Neutrophil (primary cell): ENCODE data around the gene ABCB8.

Source experiments
- H3K27ac ChIP-seq: fragments of 200-600 bp; sonication (generic); 2 replicates; pipeline ENCODE4 v1.5.1; 2016; ENCODE audit warnings: mild to moderate bottlenecking, moderate library complexity
- H3K27me3 ChIP-seq: fragments of 200-600 bp; sonication (generic); 2 replicates; pipeline ENCODE4 v1.6.0; 2016; ENCODE audit warnings: mild to moderate bottlenecking
- H3K36me3 ChIP-seq: fragments of 200-600 bp; sonication (generic); 2 replicates; pipeline ENCODE4 v1.5.1; 2017
- H3K4me1 ChIP-seq, 2 experiments: fragments of 200-600 bp in 1 of 2; sonication (generic) in 1 of 2; 1 replicate in 1 of 2; 2 replicates in 1 of 2; pipeline versions ENCODE4 v1.5.1 to v1.6.1; 2013 to 2016; ENCODE audit warnings: low read depth in 1 of 2, low read length in 1 of 2, mild to moderate bottlenecking in 1 of 2, moderate library complexity in 1 of 2; ENCODE audit not compliant: control insufficient read depth in 1 of 2, insufficient read depth in 1 of 2
- H3K4me3 ChIP-seq, 2 experiments: fragments of 200-600 bp in 1 of 2; sonication (generic) in 1 of 2; 1 replicate in 1 of 2; 2 replicates in 1 of 2; pipeline ENCODE4 v1.5.1; 2013 to 2016; ENCODE audit warnings: low read depth in 1 of 2, low read length in 1 of 2, mild to moderate bottlenecking in 1 of 2, moderate library complexity in 1 of 2
- H3K9me3 ChIP-seq: fragments of 200-600 bp; sonication (generic); 2 replicates; pipeline ENCODE4 v1.5.1; 2016
- CTCF ChIP-seq: fragments of 200-600 bp; sonication (generic); IDR thresholded peaks from 2 replicates; pipeline ENCODE4 v1.5.1; 2016; ENCODE audit warnings: antibody characterized with exemption

The ABCB8 gene

DNA sequence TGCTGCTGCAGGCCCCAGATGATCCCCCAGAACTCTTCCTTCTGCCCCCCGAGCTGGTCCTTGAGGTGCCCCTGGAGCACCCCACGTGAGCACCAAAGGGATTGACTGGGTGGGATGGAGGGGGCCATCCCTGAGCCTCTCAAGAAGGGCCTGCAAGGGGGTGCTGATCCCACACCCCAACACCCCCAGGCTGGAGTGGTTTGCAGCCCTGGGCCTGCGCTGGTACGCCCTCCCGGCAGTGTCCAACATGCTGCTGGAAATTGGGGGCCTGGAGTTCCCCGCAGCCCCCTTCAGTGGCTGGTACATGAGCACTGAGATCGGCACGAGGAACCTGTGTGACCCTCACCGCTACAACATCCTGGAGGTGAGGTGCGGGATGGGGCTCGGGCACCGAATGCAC lies 29.2 kb upstream of the ABCB8 start:
- no peak overlapping the region for H3K27ac ChIP-seq
- no peak for TF ChIP-seq CTCF
- no peaks in the 10 kb centered on the region for H3K9me3 ChIP-seq
- H3K27me3 ChIP-seq: peaks cover 74% of the 10 kb centered on the region
- no peaks in the 10 kb centered on the region for H3K4me1 ChIP-seq
- H3K36me3 ChIP-seq: no peaks in the 10 kb centered on the region
- H3K4me3 ChIP-seq: no peak overlapping the region

DNA sequence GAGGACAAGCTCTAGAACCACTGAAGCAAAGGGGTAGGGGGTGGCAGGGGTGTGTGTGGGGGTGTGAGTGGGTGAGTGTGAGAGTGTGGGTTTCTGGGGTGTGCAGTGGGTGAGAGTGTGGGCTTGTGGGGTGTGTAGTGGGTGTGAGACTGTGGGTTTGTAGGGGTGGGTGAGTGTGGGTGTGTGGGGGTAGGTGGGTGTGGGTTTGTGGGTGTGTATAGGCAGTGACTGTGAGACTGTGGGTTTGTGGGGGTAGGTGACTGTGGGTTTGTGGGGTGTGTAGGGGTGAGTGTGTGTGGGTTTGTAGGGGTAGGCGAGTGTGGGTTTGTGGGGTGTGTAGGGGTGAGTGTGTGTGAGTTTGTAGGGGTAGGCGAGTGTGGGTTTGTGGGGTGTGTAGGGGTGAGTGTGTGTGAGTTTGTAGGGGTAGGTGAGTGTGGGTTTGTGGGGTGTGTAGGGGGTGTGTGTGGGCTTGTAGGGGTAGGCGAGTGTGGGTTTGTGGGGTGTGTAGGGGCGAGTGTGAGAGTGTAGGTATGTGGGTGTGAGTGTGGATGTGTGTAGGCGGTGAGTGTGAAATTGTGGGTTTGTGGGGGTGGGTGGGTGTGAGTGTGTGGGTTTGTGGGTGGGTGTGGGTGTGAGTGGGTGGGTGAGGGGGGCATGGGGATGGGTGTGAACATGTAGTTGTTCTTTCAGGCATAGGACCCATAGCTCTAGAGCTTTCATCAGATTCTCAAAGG lies 28.6 kb upstream of the ABCB8 start:
- Histone ChIP-seq H3K9me3 (no peaks in the 10 kb centered on the region), H3K27me3 (peaks cover 75% of the 10 kb centered on the region), H3K4me1 (no peaks in the 10 kb centered on the region), H3K27ac (no peak overlapping the region), H3K4me3 (no peak overlapping the region), H3K36me3 (no peaks in the 10 kb centered on the region)
- no peak for TF ChIP-seq CTCF

DNA sequence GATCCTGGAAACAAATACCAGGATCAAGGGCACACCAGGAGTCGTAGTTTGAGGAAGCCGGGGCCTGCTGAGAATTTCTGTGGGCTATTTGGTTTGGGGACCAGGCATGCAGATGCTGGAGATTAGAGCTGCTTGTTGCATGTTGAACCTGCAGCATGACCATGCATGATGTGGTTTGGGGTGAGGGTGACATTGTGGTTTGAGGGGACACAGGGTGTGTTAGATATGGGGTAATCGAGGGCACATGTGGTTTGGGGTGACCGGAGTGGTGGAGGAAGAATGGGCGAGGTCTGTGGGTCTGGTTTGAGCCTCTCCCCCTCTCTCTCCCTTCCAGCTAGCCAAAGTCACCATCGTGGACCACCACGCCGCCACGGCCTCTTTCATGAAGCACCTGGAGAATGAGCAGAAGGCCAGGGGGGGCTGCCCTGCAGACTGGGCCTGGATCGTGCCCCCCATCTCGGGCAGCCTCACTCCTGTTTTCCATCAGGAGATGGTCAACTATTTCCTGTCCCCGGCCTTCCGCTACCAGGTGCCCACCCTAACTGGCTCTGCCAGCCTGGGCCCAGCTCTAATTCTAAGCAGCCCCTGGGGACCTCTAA lies 27.3 kb upstream of the ABCB8 start:
- H3K36me3 ChIP-seq: no peaks in the 10 kb centered on the region
- no peak for TF ChIP-seq CTCF
- H3K4me3 ChIP-seq: no peak overlapping the region
- H3K9me3 ChIP-seq: no peaks in the 10 kb centered on the region
- H3K27me3 ChIP-seq: peaks cover 73% of the 10 kb centered on the region
- no peak overlapping the region for H3K27ac ChIP-seq
- no peaks in the 10 kb centered on the region for H3K4me1 ChIP-seq

DNA sequence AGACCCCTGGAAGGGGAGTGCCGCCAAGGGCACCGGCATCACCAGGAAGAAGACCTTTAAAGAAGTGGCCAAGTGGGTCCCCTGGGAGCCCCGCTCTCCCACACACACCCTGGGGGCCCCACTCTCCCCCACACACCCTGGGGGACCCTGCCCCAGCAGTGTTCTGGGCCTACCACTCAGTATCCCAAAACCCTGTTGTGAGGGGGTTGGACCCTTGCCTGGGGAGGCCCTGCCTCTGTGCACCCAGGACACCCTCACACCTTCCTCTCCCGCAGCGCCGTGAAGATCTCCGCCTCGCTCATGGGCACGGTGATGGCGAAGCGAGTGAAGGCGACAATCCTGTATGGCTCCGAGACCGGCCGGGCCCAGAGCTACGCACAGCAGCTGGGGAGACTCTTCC lies 26.7 kb upstream of the ABCB8 start:
- Histone ChIP-seq H3K4me3 (no peak overlapping the region), H3K27ac (no peak overlapping the region), H3K9me3 (no peaks in the 10 kb centered on the region), H3K4me1 (no peaks in the 10 kb centered on the region), H3K27me3 (peaks cover 72% of the 10 kb centered on the region), H3K36me3 (no peaks in the 10 kb centered on the region)
- no peak for TF ChIP-seq CTCF

- Histone ChIP-seq H3K36me3 (no peaks in the 10 kb centered on the region), H3K4me3 (no peak overlapping the region), H3K9me3 (no peaks in the 10 kb centered on the region), H3K27me3 (peaks cover 70% of the 10 kb centered on the region), H3K27ac (no peak overlapping the region), H3K4me1 (peaks cover 4 to 5% of the 10 kb centered on the region in 2 experiments)
- TF ChIP-seq CTCF: no peak
These were observed 24.7 kb upstream of the ABCB8 start for GRCh38 chr7:151003572-151003971.
